DOHH2 (cell line): ENCODE results near the gene ADCY3.
"Not testable (repeated sequence)": the region's sequence is repeated elsewhere in the genome, so short reads cannot be mapped to it uniquely, and the experiment has no call there.

Experiments used
- H3F3A ChIP-seq: fragments of 200-600 bp; sonication (generic), shearing (Covaris generic); 2 replicates; pipeline ENCODE4 v1.6.0; 2016; ENCODE audit warnings: antibody characterized with exemption, mild to moderate bottlenecking; ENCODE audit not compliant: control insufficient read depth, insufficient read depth
- H3K27ac ChIP-seq: fragments of 200-600 bp; sonication (generic); 2 replicates; pipeline ENCODE4 v1.5.1; 2014; ENCODE audit warnings: low read depth, mild to moderate bottlenecking, low read length, moderate library complexity
- H3K27me3 ChIP-seq: fragments of 200-600 bp; sonication (generic); 2 replicates; pipeline ENCODE4 v1.6.1; 2014; ENCODE audit warnings: mild to moderate bottlenecking, low read length, mixed read lengths; ENCODE audit not compliant: control insufficient read depth
- H3K36me3 ChIP-seq: fragments of 200-600 bp; sonication (generic); 2 replicates; pipeline ENCODE4 v1.6.1; 2014; ENCODE audit warnings: mild to moderate bottlenecking, low read length, moderate library complexity, mixed read lengths; ENCODE audit not compliant: control insufficient read depth
- H3K4me1 ChIP-seq: fragments of 200-600 bp; sonication (generic); 2 replicates; pipeline ENCODE4 v1.6.1; 2014; ENCODE audit warnings: mild to moderate bottlenecking, low read length, mixed read lengths; ENCODE audit not compliant: control insufficient read depth
- H3K4me2 ChIP-seq: fragments of 200-600 bp; sonication (generic); 2 replicates; pipeline ENCODE4 v1.6.0; 2014; ENCODE audit warnings: mild to moderate bottlenecking, low read length, moderate library complexity
- H3K4me3 ChIP-seq: fragments of 200-600 bp; sonication (generic); 2 replicates; pipeline ENCODE4 v1.5.1; 2014; ENCODE audit warnings: mild to moderate bottlenecking, low read length, mixed read lengths
- H3K79me2 ChIP-seq: fragments of 200-600 bp; sonication (generic); 2 replicates; pipeline ENCODE4 v1.6.1; 2014; ENCODE audit warnings: mild to moderate bottlenecking, low read length, mixed read lengths; ENCODE audit not compliant: control insufficient read depth
- H3K9me2 ChIP-seq: fragments of 200-600 bp; sonication (generic); replicated peaks from 2 replicates; pipeline ENCODE4 v1.6.1; 2014; ENCODE audit warnings: mild to moderate bottlenecking, low read length, mixed read lengths; ENCODE audit not compliant: control insufficient read depth
- H3K9me3 ChIP-seq: fragments of 200-600 bp; sonication (generic); 2 replicates; pipeline ENCODE4 v1.6.1; 2014; ENCODE audit warnings: antibody characterized with exemption, low read length, mixed read lengths; ENCODE audit not compliant: control insufficient read depth, insufficient read depth
- H4K20me1 ChIP-seq: fragments of 200-600 bp; sonication (generic); 2 replicates; pipeline ENCODE4 v1.6.0; 2014; ENCODE audit warnings: low read depth, mild to moderate bottlenecking, antibody characterized with exemption, low read length, moderate library complexity; ENCODE audit not compliant: control insufficient read depth, insufficient read depth
- EZH2phosphoT487 ChIP-seq: fragments of 200-600 bp; sonication (generic); IDR thresholded peaks from 2 replicates; pipeline ENCODE4 v1.6.1; 2017; ENCODE audit warnings: borderline replicate concordance, mild to moderate bottlenecking, antibody characterized with exemption, low read length, moderate library complexity, mixed read lengths
- TF ChIP-seq, protein P1 (sequence below): fragments of 200-600 bp; sonication (generic); IDR thresholded peaks from one replicate; pipeline ENCODE4 v1.5.1; 2014; ENCODE audit warnings: antibody characterized with exemption, mild to moderate bottlenecking, low read depth, low read length; ENCODE audit not compliant: poor library complexity, severe bottlenecking

ADCY3 gene

DNA sequence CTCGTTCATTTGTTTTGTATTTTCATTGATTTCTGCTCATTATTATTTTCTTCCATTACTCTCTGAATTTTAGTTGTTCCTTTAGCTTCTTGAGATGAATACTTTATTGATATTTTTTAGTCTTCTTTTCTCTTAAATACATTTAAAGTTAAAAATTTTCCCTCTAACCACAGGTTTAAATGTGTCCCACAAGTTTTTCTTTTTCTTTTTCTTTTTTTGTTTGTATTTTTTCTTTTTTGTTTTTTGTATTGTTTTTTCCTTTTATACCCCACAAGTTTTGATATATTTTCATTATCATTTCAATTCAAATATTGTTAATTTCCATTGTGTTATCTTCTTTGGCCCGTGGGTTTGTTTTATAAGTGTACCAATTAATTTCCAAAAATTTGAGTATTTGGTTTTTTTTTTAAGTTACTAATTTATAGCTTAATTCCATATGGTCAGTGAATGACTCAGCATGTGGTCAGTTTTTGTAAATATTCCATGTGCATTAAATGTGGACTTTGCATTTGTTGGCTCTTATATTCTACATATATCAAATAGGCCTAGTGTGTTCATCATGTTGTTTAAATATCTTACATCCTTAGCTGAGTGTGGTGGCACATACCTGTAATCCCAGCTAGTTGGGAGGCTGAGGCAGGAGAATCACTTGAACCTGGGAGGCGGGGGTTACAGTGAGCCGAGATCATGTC is 110.6 kb downstream of the ADCY3 start:
- Histone ChIP-seq H3K36me3 (peaks cover 57% of the 10 kb centered on the region), H4K20me1 (peaks cover 6% of the 10 kb centered on the region; the same call in 1 of the 2 replicates), H3K27me3 (no peaks in the 10 kb centered on the region), H3K4me3 (no peak overlapping the region), H3K9me3 (no peaks in the 10 kb centered on the region), H3K27ac (no peak overlapping the region), H3K79me2 (peaks cover 88% of the 10 kb centered on the region), H3K4me2 (no peak overlapping the region), H3F3A (peaks cover 13% of the 10 kb centered on the region), H3K4me1 (no peaks in the 10 kb centered on the region), H3K9me2 (no peaks in the 10 kb centered on the region)
- TF ChIP-seq, protein P1, sequence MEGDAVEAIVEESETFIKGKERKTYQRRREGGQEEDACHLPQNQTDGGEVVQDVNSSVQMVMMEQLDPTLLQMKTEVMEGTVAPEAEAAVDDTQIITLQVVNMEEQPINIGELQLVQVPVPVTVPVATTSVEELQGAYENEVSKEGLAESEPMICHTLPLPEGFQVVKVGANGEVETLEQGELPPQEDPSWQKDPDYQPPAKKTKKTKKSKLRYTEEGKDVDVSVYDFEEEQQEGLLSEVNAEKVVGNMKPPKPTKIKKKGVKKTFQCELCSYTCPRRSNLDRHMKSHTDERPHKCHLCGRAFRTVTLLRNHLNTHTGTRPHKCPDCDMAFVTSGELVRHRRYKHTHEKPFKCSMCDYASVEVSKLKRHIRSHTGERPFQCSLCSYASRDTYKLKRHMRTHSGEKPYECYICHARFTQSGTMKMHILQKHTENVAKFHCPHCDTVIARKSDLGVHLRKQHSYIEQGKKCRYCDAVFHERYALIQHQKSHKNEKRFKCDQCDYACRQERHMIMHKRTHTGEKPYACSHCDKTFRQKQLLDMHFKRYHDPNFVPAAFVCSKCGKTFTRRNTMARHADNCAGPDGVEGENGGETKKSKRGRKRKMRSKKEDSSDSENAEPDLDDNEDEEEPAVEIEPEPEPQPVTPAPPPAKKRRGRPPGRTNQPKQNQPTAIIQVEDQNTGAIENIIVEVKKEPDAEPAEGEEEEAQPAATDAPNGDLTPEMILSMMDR: no peak
- TF ChIP-seq EZH2phosphoT487: no peak

DNA sequence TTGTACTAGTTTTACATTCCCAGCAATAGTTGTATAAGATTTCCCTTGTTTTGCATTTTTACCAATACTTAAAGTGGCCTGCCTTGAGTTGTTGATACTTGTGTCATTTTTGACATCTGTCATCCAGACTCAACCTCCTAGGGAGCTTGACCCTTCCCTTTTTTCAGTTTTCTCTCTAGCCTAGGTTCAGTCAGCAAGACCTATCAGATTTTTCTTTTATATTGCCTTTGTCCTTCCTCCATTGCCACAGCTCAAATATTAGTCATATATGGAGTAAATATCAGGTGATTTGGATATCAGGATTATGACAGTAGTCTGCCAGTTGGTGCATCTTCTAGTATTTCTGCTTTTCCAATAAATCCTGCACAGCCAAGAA is 113.4 kb downstream of the ADCY3 start:
- no peak overlapping the region for H3K4me3 ChIP-seq
- no peaks in the 10 kb centered on the region for H3K4me1 ChIP-seq
- H3K9me3 ChIP-seq: no peaks in the 10 kb centered on the region
- no peak overlapping the region for H3K27ac ChIP-seq
- TF ChIP-seq, protein P1: no peak
- TF ChIP-seq EZH2phosphoT487: no peak
- H3K9me2 ChIP-seq: no peaks in the 10 kb centered on the region
- H4K20me1 ChIP-seq: no peaks in the 10 kb centered on the region
- H3K79me2 ChIP-seq: peaks cover 65% of the 10 kb centered on the region
- H3F3A ChIP-seq: peaks cover 13% of the 10 kb centered on the region
- H3K27me3 ChIP-seq: no peaks in the 10 kb centered on the region
- peaks cover 31% of the 10 kb centered on the region for H3K36me3 ChIP-seq
- no peak overlapping the region for H3K4me2 ChIP-seq

DNA sequence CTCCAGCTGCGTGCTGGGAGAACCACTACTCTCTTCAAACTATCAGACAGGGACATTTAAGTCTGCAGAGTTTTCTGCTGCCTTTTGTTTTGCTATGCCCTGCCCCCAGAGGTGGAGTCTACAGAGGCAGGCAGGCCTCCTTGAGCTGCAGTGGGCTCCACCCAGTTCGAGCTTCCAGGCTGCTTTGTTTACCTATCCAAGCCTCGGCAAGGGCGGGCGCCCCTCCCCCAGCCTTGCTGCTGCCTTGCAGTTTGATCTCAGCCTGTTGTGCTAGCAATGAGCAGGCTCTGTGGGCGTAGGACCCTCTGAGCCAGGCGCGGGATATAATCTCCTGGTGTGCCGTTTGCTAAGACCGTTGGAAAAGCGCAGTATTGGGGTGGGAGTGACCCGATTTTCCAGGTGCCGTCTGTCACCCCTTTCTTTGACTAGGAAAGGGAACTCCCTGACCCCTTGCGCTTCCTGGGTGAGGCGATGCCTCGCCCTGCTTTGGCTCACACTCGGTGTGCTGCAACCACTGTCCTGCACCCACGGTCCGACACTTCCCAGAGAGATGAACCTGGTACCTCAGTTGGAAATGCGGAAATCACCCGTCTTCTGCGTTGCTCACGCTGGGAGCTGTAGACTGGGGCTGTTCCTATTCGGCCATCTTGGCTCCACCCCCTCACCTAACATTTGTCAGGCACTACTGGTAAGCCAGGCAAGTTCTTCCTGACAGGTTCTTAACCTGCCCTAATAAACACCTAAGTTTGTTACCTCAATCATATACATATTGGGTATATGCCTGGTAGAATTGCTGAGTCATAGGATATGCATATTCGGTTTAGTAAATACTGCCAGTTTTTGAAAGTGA is 114.0 kb downstream of the ADCY3 start:
- not testable (repeated sequence) for H3K27ac ChIP-seq, H3K4me1 ChIP-seq, H3K9me2 ChIP-seq, H3K4me2 ChIP-seq, H3K4me3 ChIP-seq, H3K27me3 ChIP-seq, H3K9me3 ChIP-seq, H4K20me1 ChIP-seq
- peaks cover 64% of the 10 kb centered on the region for H3K79me2 ChIP-seq
- H3F3A ChIP-seq: peaks cover 13% of the 10 kb centered on the region
- peaks cover 31% of the 10 kb centered on the region for H3K36me3 ChIP-seq

DNA sequence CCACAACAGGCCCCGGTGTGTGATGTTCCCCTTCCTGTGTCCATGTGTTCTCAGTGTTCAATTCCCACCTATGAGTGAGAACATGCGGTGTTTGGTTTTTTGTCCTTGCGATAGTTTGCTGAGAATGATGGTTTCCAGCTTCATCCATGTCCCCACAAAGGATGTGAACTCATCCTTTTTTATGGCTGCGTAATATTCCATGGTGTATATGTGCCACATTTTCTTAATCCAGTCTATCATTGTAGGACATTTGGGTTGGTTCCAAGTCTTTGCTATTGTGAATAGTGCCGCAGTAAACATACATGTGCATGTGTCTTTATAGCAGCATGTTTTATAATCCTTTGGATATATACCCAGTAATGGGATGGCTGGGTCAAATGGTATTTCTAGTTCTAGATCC is 119.5 kb downstream of the ADCY3 start:
- not testable (repeated sequence) for H4K20me1 ChIP-seq, H3K27ac ChIP-seq, H3K4me2 ChIP-seq, H3K9me3 ChIP-seq, H3K27me3 ChIP-seq, H3K4me3 ChIP-seq, H3K4me1 ChIP-seq, H3K9me2 ChIP-seq, H3F3A ChIP-seq
- peaks cover 46% of the 10 kb centered on the region for H3K36me3 ChIP-seq
- peaks cover 56% of the 10 kb centered on the region for H3K79me2 ChIP-seq
